Hepatocyte (in vitro differentiated cells): Measurements from ENCODE around the gene PSG5.
"Not testable (repeated sequence)": the region's sequence is repeated elsewhere in the genome, so short reads cannot be mapped to it uniquely, and the experiment has no call there.

ENCODE experiments used
- CTCF ChIP-seq: fragments of 200-600 bp; sonication (generic); IDR thresholded peaks from 2 replicates; pipeline ENCODE4 v1.5.1; 2016; ENCODE audit warnings: antibody characterized with exemption, mild to moderate bottlenecking; ENCODE audit not compliant: poor library complexity
- EZH2 ChIP-seq: fragments of 200-600 bp; sonication (generic); IDR thresholded peaks from 2 replicates; pipeline ENCODE4 v1.6.1; 2016; ENCODE audit warnings: antibody characterized with exemption, mild to moderate bottlenecking, borderline replicate concordance
- EZH2phosphoT487 ChIP-seq: fragments of 200-600 bp; sonication (generic); IDR thresholded peaks from one replicate; pipeline ENCODE4 v1.6.1; 2018; ENCODE audit warnings: antibody characterized with exemption, mild to moderate bottlenecking, low read depth, moderate library complexity; ENCODE audit not compliant: unreplicated experiment, severe bottlenecking

DNA sequence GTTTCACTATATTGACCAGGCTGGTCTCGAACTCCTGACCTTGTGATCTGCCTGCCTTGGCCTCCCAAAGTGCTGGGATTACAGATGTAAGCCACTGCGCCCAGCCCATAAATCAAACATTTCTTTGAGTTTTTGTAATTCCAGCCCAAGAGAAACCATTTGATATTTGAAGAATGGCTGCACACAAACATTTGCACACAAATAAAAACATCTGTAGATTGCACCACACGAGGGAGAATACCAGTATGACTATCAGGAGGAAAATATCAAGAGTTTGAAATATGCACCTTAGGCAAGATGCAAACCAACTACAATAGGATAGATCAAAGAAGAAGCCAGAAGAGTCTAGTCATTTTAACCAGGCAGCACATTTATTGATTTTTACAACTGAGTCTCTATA, 20.4 kb downstream of the PSG5 start:
- not testable (repeated sequence) for TF ChIP-seq CTCF, EZH2, EZH2phosphoT487
